ENCODE results near the gene UNC93A. TPM values are rescaled to one million over a fixed set of nuclear protein-coding genes. Genes with fewer than 3 reads are reported as not detected.

UNC93A gene
- total RNA-seq, 1 donor from 2014 or later, result not detected

DNA sequence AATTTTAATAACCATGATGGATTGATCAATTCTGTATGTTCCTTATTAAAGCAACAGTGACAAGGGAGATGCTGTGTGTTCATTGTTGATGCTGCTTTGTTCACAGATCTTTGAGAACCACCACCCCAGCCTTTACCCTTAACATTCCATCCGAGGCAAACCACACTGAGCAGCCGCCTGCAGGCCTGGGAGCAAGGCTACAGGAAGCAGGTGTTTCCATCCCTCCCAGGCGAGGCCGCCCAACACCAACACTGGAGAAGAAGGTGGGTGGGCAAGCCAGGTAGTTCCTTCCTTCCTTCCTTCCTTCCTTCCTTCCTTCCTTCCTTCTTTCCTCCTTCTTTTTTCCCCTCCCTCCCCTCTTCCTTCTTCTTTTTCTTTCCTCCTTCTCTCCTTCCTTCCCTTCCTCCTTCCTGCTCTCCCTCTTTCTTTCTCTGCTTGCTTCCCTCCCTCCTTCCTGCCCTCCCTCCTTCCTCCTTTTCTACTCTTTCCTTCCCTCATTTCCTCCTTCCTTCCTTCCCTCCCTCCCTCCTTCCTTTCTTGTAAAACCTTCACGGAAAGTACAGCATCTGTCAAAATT is 47.5 kb downstream of the UNC93A start:
- Mint-ChIP-seq H3K36me3 (ENCODE audit: low read depth) (no peaks in the 10 kb centered on the region), H3K4me1 (ENCODE audit: low read depth) (no peaks in the 10 kb centered on the region), H3K27ac (ENCODE audit: unreplicated experiment) (no peak overlapping the region), H3K9me3 (ENCODE audit: low read depth) (no peaks in the 10 kb centered on the region), H3K27me3 (ENCODE audit: low read depth) (peaks cover 9% of the 10 kb centered on the region), H3K4me3 (ENCODE audit: unreplicated experiment) (no peak overlapping the region)
- no peak for TF ChIP-seq CTCF (IDR thresholded peaks at IDR 0.05)
- DNase-seq (ENCODE audit: low spot score), result no peak

DNA sequence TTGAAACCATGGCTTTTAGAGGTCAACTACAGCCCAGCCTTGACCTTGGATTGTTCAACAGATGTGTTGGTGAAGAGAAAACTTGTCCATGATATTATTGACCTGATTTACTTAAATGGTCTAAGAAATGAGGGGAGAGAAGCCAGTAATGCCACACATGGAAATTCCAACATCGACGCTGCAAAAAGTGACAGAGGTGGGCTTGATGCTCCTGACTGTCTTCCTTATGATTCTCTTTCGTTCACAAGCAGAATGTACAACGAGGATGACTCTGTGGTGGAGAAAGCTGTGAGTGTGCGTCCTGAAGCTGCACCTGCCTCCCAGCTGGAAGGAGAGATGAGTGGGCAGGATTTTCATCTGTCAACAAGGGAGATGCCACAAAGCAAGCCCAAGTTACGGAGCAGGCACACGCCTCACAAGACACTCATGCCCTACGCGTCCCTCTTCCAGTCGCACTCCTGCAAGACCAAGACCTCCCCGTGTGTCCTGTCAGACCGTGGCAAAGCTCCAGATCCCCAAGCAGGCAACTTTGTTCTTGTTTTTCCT is 50.0 kb downstream of the UNC93A start:
- no peak for DNase-seq (ENCODE audit: low spot score)
- Mint-ChIP-seq H3K4me3 (ENCODE audit: unreplicated experiment) (no peak overlapping the region), H3K9me3 (ENCODE audit: low read depth) (no peaks in the 10 kb centered on the region), H3K4me1 (ENCODE audit: low read depth) (no peaks in the 10 kb centered on the region), H3K27ac (ENCODE audit: unreplicated experiment) (no peak overlapping the region), H3K27me3 (ENCODE audit: low read depth) (peaks cover 30% of the 10 kb centered on the region), H3K36me3 (ENCODE audit: low read depth) (no peaks in the 10 kb centered on the region)
- TF ChIP-seq CTCF (IDR thresholded peaks at IDR 0.05), result no peak

GRCh38 chr6:167341665-167342655 is 50.8 kb downstream of the UNC93A start:
- DNase-seq (ENCODE audit: low spot score), result no peak
- Mint-ChIP-seq H3K27ac (ENCODE audit: unreplicated experiment) (no peak overlapping the region), H3K36me3 (ENCODE audit: low read depth) (no peaks in the 10 kb centered on the region), H3K9me3 (ENCODE audit: low read depth) (no peaks in the 10 kb centered on the region), H3K4me1 (ENCODE audit: low read depth) (no peaks in the 10 kb centered on the region), H3K27me3 (ENCODE audit: low read depth) (peaks cover 39% of the 10 kb centered on the region), H3K4me3 (ENCODE audit: unreplicated experiment) (no peak overlapping the region)
- no peak for TF ChIP-seq CTCF (IDR thresholded peaks at IDR 0.05)

DNA sequence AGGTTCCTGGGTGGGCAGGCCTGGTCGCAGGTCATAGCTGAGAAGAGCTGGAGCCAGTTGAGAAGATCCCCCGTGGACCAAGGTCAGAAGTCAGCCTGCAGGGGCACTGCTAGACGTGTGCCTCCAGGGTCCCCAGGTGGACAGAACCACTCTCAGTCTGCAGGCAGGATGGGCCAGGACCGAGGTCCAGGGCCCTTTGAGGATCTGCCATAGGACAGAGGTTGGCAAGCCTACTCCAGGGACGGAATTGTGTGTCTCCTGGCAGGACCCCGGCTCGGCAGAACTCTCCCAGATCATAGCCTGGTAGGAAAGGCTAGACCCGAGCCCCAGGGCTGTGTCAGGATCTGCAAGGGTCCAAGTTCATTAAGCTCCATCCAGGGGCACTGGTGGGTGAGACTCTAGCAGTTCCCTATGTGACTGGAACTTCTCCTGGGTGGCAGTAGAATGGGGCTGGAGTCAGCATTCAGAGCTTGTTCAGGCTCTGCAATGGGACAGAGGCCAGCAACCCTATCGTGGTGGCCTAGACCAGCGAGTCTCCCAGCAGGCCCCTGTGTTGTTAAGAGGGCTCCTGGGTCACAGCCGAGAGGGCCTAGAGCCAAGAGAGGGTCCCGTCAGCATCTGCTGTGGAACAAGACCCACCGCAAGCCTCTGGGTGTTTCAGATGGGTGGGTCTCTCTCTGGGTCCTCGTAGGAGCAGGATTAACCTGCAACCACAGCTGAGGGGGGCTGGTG is 51.9 kb downstream of the UNC93A start:
- no peaks in the 10 kb centered on the region for H3K9me3 Mint-ChIP-seq (ENCODE audit: low read depth)
- no peak overlapping the region for H3K27ac Mint-ChIP-seq (ENCODE audit: unreplicated experiment)
- no peaks in the 10 kb centered on the region for H3K36me3 Mint-ChIP-seq (ENCODE audit: low read depth)
- H3K4me3 Mint-ChIP-seq (ENCODE audit: unreplicated experiment), result no peak overlapping the region
- peaks cover 46% of the 10 kb centered on the region for H3K27me3 Mint-ChIP-seq (ENCODE audit: low read depth)
- no peaks in the 10 kb centered on the region for H3K4me1 Mint-ChIP-seq (ENCODE audit: low read depth)
- TF ChIP-seq CTCF (IDR thresholded peaks at IDR 0.05), result no peak
- no peak for DNase-seq (ENCODE audit: low spot score)

DNA sequence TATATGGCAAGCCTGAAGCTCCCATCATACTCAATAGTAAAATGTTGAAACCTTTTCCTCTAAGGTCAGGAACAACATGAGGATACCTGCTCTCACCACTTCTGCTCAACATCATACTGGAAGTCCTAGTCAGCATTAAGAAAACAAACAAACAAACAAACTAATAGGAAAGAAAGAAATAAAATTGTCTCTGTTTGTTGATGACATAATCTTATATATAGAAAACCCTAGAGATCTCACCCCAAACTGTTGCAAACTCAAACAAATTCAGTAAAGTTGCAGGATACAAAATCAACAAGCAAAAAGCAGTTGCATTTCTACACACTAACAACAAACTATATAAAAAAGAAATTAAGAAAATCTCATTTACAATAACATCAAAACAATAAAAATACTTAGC is 54.2 kb downstream of the UNC93A start:
- Mint-ChIP-seq H3K4me1 (ENCODE audit: low read depth) (peaks cover 5% of the 10 kb centered on the region), H3K27me3 (ENCODE audit: low read depth) (peaks cover 56% of the 10 kb centered on the region), H3K4me3 (ENCODE audit: unreplicated experiment) (no peak overlapping the region), H3K9me3 (ENCODE audit: low read depth) (no peaks in the 10 kb centered on the region), H3K36me3 (ENCODE audit: low read depth) (no peaks in the 10 kb centered on the region), H3K27ac (ENCODE audit: unreplicated experiment) (no peak overlapping the region)
- DNase-seq (ENCODE audit: low spot score), result no peak
- TF ChIP-seq CTCF (IDR thresholded peaks at IDR 0.05), result no peak

All from chondrocyte (in vitro differentiated cells).